ENCODE results near the gene CMPK1. TPM values are rescaled to one million over a fixed set of nuclear protein-coding genes. Genes with fewer than 3 reads are reported as not detected.

Gene CMPK1
- polyA plus RNA-seq, 1 donor from 2014 or later: 117 TPM

DNA sequence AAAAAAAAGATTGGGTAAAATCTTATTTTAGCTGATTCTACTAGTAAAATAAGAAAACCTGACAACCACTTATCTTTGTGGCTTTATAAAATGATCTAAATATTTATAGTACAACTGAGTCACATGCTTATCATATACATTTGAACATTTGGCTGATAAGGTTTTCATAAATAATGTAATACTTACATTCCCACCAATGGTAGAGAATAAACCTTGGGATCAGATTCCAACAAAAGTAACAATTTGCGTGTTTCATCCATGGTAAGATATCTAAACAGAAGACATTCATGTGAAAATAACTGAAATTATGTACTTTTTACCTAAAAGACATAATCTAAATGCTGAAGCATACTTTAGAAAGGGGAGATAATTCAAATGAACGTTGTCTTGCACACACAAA, 38.0 kb upstream of the CMPK1 start:
- Histone ChIP-seq H3K79me2 (replicated peaks; ENCODE audit: insufficient read depth, low read length) (no peaks in the 10 kb centered on the region), H3K27me3 (ENCODE audit: insufficient read depth, low read depth, low read length) (no peaks in the 10 kb centered on the region), H3K9me2 (ENCODE audit: insufficient read depth, low read length) (no peaks in the 10 kb centered on the region), H2AFZ (ENCODE audit: low read depth, low read length) (no peak overlapping the region), H3K4me2 (ENCODE audit: low read length) (no peak overlapping the region), H3K36me3 (ENCODE audit: insufficient read depth, low read length) (no peaks in the 10 kb centered on the region), H3K4me3 (ENCODE audit: low read length) (no peak overlapping the region), H3K9me3 (ENCODE audit: low read length) (no peaks in the 10 kb centered on the region), H3K27ac (ENCODE audit: low read length) (no peak overlapping the region), H3F3A (ENCODE audit: insufficient read depth, low read length, poor library complexity, severe bottlenecking) (no peaks in the 10 kb centered on the region), H3K9ac (ENCODE audit: low read length) (no peak overlapping the region), H4K20me1 (ENCODE audit: insufficient read depth) (no peaks in the 10 kb centered on the region)
- TF ChIP-seq SMC3 (conservative IDR thresholded peaks at IDR 0.05; ENCODE audit: poor library complexity) (no peak), POLR2AphosphoS5 (IDR thresholded peaks at IDR 0.05) (no peak), TAF1 (IDR thresholded peaks at IDR 0.05; ENCODE audit: low read depth) (no peak), CTCF (IDR thresholded peaks at IDR 0.05; ENCODE audit: poor library complexity, severe bottlenecking) (no peak), MXI1 (conservative IDR thresholded peaks at IDR 0.05; ENCODE audit: poor library complexity, severe bottlenecking) (no peak), EZH2 (IDR thresholded peaks at IDR 0.05; ENCODE audit: borderline replicate concordance, insufficient read depth, low read length, poor library complexity, severe bottlenecking) (no peak), EP300 (conservative IDR thresholded peaks at IDR 0.05; ENCODE audit: poor library complexity, severe bottlenecking) (no peak), RAD21 (conservative IDR thresholded peaks at IDR 0.05) (no peak)
- TF ChIP-seq, protein P1, sequence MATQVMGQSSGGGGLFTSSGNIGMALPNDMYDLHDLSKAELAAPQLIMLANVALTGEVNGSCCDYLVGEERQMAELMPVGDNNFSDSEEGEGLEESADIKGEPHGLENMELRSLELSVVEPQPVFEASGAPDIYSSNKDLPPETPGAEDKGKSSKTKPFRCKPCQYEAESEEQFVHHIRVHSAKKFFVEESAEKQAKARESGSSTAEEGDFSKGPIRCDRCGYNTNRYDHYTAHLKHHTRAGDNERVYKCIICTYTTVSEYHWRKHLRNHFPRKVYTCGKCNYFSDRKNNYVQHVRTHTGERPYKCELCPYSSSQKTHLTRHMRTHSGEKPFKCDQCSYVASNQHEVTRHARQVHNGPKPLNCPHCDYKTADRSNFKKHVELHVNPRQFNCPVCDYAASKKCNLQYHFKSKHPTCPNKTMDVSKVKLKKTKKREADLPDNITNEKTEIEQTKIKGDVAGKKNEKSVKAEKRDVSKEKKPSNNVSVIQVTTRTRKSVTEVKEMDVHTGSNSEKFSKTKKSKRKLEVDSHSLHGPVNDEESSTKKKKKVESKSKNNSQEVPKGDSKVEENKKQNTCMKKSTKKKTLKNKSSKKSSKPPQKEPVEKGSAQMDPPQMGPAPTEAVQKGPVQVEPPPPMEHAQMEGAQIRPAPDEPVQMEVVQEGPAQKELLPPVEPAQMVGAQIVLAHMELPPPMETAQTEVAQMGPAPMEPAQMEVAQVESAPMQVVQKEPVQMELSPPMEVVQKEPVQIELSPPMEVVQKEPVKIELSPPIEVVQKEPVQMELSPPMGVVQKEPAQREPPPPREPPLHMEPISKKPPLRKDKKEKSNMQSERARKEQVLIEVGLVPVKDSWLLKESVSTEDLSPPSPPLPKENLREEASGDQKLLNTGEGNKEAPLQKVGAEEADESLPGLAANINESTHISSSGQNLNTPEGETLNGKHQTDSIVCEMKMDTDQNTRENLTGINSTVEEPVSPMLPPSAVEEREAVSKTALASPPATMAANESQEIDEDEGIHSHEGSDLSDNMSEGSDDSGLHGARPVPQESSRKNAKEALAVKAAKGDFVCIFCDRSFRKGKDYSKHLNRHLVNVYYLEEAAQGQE (IDR thresholded peaks at IDR 0.05; ENCODE audit: borderline replicate concordance): no peak

GRCh38 chr1:47298025-47298699, 35.4 kb upstream of the CMPK1 start:
- no peak overlapping the region for H2AFZ ChIP-seq (ENCODE audit: low read depth, low read length)
- no peak overlapping the region for H3K27ac ChIP-seq (ENCODE audit: low read length)
- H3K4me2 ChIP-seq (ENCODE audit: low read length): no peak overlapping the region
- H3F3A ChIP-seq (ENCODE audit: insufficient read depth, low read length, poor library complexity, severe bottlenecking): no peaks in the 10 kb centered on the region
- H3K27me3 ChIP-seq (ENCODE audit: insufficient read depth, low read depth, low read length): no peaks in the 10 kb centered on the region
- H3K9me2 ChIP-seq (ENCODE audit: insufficient read depth, low read length): no peaks in the 10 kb centered on the region
- no peaks in the 10 kb centered on the region for H3K79me2 ChIP-seq (replicated peaks; ENCODE audit: insufficient read depth, low read length)
- no peaks in the 10 kb centered on the region for H3K9me3 ChIP-seq (ENCODE audit: low read length)
- H3K9ac ChIP-seq (ENCODE audit: low read length): no peak overlapping the region
- no peaks in the 10 kb centered on the region for H4K20me1 ChIP-seq (ENCODE audit: insufficient read depth)
- TF ChIP-seq CTCF (IDR thresholded peaks at IDR 0.05; ENCODE audit: poor library complexity, severe bottlenecking): no peak
- TF ChIP-seq SMC3 (conservative IDR thresholded peaks at IDR 0.05; ENCODE audit: poor library complexity): no peak
- TF ChIP-seq MXI1 (conservative IDR thresholded peaks at IDR 0.05; ENCODE audit: poor library complexity, severe bottlenecking): no peak
- no peak for TF ChIP-seq EP300 (conservative IDR thresholded peaks at IDR 0.05; ENCODE audit: poor library complexity, severe bottlenecking)
- no peak for TF ChIP-seq RAD21 (conservative IDR thresholded peaks at IDR 0.05)
- TF ChIP-seq EZH2 (IDR thresholded peaks at IDR 0.05; ENCODE audit: borderline replicate concordance, insufficient read depth, low read length, poor library complexity, severe bottlenecking): no peak
- TF ChIP-seq TAF1 (IDR thresholded peaks at IDR 0.05; ENCODE audit: low read depth): no peak
- TF ChIP-seq, protein P1 (IDR thresholded peaks at IDR 0.05; ENCODE audit: borderline replicate concordance): no peak
- no peak for TF ChIP-seq POLR2AphosphoS5 (IDR thresholded peaks at IDR 0.05)
- H3K36me3 ChIP-seq (ENCODE audit: insufficient read depth, low read length): no peaks in the 10 kb centered on the region
- no peak overlapping the region for H3K4me3 ChIP-seq (ENCODE audit: low read length)
